ENCODE measurements around the gene GPX4.
A peak's percentile ranks its signal among the peaks of the same experiment; 100 is the strongest.

The GPX4 gene, protein sequence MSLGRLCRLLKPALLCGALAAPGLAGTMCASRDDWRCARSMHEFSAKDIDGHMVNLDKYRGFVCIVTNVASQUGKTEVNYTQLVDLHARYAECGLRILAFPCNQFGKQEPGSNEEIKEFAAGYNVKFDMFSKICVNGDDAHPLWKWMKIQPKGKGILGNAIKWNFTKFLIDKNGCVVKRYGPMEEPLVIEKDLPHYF

DNA sequence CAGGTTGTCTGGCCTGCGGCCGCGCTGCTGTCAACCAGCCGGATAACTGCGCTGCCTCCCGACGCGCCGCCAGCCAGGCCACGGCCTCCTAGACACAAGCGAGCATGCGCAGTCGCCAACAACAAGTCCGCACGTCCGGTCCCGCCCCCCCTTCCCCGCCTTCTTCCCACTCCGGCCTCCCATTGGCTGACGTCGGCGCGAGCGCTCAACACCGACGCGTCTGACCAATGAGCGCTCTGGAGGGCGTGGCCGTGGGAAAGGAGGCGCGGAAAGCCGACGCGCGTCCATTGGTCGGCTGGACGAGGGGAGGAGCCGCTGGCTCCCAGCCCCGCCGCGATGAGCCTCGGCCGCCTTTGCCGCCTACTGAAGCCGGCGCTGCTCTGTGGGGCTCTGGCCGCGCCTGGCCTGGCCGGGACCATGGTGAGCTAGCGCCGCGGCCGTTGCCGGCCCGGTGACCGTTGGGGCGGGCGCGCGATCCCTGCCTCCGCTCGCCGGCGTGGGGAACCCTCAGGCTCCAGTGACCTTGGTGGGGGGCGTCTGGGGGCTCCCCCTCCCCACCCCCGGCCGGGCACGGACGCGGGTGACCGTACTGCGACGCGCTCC, at the start of gene GPX4:
Gene GPX4, plus strand, starts transcription at position 287 of the 603 bp plus-strand sequence. Its CDS starts 50 bp downstream, at position 337.
- TF ChIP-seq, protein P1, sequence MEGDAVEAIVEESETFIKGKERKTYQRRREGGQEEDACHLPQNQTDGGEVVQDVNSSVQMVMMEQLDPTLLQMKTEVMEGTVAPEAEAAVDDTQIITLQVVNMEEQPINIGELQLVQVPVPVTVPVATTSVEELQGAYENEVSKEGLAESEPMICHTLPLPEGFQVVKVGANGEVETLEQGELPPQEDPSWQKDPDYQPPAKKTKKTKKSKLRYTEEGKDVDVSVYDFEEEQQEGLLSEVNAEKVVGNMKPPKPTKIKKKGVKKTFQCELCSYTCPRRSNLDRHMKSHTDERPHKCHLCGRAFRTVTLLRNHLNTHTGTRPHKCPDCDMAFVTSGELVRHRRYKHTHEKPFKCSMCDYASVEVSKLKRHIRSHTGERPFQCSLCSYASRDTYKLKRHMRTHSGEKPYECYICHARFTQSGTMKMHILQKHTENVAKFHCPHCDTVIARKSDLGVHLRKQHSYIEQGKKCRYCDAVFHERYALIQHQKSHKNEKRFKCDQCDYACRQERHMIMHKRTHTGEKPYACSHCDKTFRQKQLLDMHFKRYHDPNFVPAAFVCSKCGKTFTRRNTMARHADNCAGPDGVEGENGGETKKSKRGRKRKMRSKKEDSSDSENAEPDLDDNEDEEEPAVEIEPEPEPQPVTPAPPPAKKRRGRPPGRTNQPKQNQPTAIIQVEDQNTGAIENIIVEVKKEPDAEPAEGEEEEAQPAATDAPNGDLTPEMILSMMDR (IDR thresholded peaks at IDR 0.05; ENCODE audit: low read depth, low read length), result no peak

DNA sequence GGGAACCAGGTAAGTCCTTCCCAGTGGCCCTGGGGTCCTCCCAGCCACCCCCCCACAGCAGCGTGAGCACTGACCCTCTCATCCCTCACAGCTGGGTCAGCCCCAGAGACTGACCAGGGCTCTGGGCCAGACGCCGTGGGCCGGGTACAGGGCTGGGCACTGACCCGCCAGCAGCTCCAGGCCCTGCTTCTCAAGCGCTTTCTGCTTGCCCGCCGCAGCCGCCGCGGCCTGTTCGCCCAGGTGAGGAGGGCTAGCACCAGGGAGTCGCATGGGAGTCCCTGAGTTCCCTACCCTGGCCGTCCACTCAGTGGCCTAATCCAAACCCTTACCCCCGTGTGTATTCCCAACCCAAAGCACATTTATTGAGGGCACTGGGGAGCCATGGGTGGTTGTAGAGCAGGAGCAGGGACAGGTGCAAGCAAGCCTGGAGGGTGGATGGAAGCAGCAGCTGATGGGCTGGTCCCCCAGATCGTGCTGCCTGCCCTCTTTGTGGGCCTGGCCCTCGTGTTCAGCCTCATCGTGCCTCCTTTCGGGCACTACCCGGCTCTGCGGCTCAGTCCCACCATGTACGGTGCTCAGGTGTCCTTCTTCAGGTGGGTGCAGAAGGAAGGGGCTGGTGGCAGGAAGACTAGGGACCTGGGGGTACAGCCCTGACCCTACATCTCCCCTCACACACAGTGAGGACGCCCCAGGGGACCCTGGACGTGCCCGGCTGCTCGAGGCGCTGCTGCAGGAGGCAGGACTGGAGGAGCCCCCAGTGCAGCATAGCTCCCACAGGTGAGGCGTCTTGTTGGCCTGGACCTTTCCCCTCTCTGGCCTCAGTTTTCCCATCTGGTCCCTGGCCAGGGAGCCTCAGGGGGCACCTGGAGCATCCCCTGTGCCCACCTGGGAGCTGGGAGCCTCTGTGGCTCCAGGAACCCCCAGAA, 49.4 kb upstream of the GPX4 start:
- H3K4me3 ChIP-seq (ENCODE audit: low read depth, low read length), result no peak overlapping the region
- no peak for DNase-seq (ENCODE audit: low read depth, low spot score)
- in situ Hi-C loops (cut with HindIII; ENCODE audit: low sequenced_read_pairs), result no loop called here
- TF ChIP-seq, protein P1 (IDR thresholded peaks at IDR 0.05; ENCODE audit: low read depth, low read length), result no peak

More for the DNA sequence above, at the start of gene GPX4:
- peak; percentile 100 for DNase-seq (ENCODE audit: low read depth, low spot score)
- peak within 1 kb of the TSS; percentile 61 for H3K4me3 ChIP-seq (ENCODE audit: low read depth, low read length)
- in situ Hi-C loops (cut with HindIII; ENCODE audit: low sequenced_read_pairs), result no loop called here

DNA sequence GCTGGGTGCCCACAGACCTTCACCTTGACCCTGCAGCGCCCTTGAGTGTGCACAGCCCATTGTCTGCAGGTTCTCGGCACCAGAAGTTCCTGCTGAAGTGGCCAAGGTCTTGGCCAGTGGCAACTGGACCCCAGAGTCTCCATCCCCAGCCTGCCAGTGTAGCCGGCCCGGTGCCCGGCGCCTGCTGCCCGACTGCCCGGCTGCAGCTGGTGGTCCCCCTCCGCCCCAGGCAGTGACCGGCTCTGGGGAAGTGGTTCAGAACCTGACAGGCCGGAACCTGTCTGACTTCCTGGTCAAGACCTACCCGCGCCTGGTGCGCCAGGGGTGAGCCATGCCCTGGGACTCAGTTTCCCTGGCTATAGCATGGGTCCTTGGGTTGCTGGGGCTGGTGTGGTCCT, 48.8 kb upstream of the GPX4 start:
- TF ChIP-seq, protein P1 (IDR thresholded peaks at IDR 0.05; ENCODE audit: low read depth, low read length), result no peak
- DNase-seq (ENCODE audit: low read depth, low spot score), result no peak
- H3K4me3 ChIP-seq (ENCODE audit: low read depth, low read length), result no peak overlapping the region
- in situ Hi-C loops (cut with HindIII; ENCODE audit: low sequenced_read_pairs), result no loop called here

DNA sequence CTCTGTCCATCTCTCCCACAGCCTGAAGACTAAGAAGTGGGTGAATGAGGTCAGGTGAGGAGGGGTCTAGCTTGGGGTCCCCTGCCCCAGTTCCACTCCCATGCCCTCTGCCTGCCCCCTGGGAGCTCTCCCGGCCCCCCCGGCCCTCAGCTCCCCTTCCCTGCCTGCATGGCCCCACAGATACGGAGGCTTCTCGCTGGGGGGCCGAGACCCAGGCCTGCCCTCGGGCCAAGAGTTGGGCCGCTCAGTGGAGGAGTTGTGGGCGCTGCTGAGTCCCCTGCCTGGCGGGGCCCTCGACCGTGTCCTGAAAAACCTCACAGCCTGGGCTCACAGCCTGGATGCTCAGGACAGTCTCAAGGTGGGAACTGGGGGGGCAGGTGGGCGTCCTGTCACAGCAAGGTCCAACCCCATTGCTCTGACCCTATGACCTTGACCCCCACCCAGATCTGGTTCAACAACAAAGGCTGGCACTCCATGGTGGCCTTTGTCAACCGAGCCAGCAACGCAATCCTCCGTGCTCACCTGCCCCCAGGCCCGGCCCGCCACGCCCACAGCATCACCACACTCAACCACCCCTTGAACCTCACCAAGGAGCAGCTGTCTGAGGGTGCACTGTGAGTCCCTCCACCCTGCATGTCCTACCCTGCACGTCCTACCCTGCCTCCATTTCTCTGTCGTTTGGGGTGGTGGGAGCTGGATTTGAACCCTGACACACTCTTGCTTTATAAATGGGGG, 47.7 kb upstream of the GPX4 start:
- no peak overlapping the region for H3K4me3 ChIP-seq (ENCODE audit: low read depth, low read length)
- DNase-seq (ENCODE audit: low read depth, low spot score), result no peak
- in situ Hi-C loops (cut with HindIII; ENCODE audit: low sequenced_read_pairs), result no loop called here
- TF ChIP-seq, protein P1 (IDR thresholded peaks at IDR 0.05; ENCODE audit: low read depth, low read length), result no peak

DNA sequence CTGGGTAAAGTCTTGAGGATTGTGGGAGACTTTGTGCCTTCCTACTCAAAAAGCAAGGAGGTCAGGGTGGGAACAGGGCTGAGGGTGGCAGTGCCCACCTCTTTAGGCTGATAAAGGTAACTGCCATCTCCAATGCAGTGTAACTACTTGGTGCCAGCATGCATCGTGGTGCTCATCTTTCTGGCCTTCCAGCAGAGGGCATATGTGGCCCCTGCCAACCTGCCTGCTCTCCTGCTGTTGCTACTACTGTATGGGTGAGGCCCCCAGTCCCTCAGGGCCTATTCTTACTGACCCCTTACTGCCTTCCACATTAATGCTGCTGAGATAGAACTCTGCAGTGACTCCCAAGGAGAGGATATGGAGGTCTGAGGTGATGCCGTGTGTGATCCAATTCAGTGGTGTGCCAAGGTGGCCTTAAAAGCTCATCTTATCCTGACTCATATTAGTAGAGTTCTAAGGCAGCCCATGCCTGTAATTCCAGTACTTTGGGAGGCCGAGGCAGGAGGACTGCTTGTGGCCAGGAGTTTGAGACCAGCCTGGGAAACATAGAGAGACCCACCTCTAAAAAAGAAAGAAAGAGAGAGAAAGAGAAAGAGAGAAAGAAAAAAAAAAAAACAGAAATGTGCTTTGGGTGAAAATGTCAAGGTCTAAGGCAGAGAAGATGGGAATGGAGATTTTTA, 46.5 kb upstream of the GPX4 start:
- DNase-seq (ENCODE audit: low read depth, low spot score), result peak; percentile 76
- in situ Hi-C loops (cut with HindIII; ENCODE audit: low sequenced_read_pairs), result no loop called here
- TF ChIP-seq, protein P1 (IDR thresholded peaks at IDR 0.05; ENCODE audit: low read depth, low read length), result no peak
- H3K4me3 ChIP-seq (ENCODE audit: low read depth, low read length), result no peak overlapping the region
